ENCODE data around the gene SZT2.

Gene SZT2

DNA sequence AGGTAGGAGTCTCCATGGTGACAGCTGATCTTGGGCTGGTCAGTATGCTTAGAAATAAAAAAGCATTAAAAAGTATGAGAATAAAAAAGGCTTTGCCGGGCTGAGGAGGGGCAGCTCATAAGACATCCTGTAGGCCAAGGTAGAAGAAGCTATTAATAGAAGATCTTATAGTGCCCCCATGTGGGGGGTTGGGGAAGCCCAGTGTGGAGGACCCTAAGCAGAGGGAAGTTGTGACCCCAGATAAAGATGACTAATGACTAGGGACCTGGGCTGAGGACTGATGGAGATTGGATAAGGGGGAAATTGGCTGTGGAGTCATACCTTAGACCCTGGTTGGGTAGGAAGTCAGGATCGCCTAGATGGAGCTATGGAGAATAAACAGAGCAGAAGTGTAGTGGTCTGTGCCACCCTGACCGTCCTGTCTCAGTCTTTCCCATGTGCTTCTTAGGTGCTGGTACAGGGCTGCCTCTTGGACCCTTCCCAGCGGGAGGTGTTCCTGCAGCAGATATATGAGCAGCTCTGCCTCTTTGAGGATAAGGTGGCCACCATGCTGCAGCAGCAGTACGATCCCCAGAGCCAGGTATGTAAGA, 25.0 kb downstream of the SZT2 start:
- TF ChIP-seq, protein P1, sequence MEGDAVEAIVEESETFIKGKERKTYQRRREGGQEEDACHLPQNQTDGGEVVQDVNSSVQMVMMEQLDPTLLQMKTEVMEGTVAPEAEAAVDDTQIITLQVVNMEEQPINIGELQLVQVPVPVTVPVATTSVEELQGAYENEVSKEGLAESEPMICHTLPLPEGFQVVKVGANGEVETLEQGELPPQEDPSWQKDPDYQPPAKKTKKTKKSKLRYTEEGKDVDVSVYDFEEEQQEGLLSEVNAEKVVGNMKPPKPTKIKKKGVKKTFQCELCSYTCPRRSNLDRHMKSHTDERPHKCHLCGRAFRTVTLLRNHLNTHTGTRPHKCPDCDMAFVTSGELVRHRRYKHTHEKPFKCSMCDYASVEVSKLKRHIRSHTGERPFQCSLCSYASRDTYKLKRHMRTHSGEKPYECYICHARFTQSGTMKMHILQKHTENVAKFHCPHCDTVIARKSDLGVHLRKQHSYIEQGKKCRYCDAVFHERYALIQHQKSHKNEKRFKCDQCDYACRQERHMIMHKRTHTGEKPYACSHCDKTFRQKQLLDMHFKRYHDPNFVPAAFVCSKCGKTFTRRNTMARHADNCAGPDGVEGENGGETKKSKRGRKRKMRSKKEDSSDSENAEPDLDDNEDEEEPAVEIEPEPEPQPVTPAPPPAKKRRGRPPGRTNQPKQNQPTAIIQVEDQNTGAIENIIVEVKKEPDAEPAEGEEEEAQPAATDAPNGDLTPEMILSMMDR (IDR thresholded peaks at IDR 0.05; ENCODE audit: low read depth, low read length, missing control alignments), result peak; percentile 50
- DNase-seq (ENCODE audit: low read depth), result no peak
- no peak overlapping the region for H3K4me3 ChIP-seq (ENCODE audit: low read depth, low read length)

DNA sequence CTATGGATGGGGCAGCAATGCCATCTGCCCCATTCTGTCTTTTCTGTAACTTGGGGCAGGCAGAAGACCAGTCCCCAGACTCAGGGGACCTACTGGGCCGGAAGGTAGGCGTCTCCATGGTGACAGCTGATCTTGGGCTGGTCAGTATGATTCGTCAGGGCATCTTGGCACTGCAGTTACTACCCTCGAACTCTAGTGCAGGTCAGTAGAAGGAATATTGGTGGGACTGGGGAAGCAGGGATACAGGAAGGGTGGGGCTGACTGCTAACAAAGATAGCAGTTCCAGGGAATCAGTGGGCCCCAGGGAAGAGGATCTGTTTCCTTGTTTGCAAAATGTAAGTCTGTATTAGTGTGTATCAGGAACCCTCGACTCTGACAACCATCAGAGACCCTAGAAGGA, 26.2 kb downstream of the SZT2 start:
- no peak overlapping the region for H3K4me3 ChIP-seq (ENCODE audit: low read depth, low read length)
- TF ChIP-seq, protein P1 (IDR thresholded peaks at IDR 0.05; ENCODE audit: low read depth, low read length, missing control alignments), result no peak
- no peak for DNase-seq (ENCODE audit: low read depth)

DNA sequence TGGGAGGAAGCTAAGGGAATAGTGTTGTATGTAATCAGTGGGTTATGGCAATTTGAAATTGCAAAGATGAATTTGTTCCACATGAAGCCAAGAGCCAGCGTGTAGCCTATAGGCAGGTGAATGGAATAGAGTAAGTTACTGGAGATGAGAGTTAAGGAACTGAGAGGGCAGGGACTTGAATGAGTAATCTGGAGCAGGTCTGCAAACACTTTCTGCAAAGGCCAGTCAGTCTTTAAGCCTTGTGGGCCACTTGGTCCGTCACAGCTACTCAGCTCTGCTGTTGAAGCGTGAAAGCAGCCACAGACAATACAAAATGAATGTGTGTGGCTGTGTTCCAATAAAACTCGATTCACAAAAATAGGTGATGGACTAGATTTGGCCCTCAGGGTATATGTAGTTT, 29.2 kb downstream of the SZT2 start:
- H3K4me3 ChIP-seq (ENCODE audit: low read depth, low read length), result no peak overlapping the region
- no peak for DNase-seq (ENCODE audit: low read depth)
- TF ChIP-seq, protein P1 (IDR thresholded peaks at IDR 0.05; ENCODE audit: low read depth, low read length, missing control alignments), result no peak

DNA sequence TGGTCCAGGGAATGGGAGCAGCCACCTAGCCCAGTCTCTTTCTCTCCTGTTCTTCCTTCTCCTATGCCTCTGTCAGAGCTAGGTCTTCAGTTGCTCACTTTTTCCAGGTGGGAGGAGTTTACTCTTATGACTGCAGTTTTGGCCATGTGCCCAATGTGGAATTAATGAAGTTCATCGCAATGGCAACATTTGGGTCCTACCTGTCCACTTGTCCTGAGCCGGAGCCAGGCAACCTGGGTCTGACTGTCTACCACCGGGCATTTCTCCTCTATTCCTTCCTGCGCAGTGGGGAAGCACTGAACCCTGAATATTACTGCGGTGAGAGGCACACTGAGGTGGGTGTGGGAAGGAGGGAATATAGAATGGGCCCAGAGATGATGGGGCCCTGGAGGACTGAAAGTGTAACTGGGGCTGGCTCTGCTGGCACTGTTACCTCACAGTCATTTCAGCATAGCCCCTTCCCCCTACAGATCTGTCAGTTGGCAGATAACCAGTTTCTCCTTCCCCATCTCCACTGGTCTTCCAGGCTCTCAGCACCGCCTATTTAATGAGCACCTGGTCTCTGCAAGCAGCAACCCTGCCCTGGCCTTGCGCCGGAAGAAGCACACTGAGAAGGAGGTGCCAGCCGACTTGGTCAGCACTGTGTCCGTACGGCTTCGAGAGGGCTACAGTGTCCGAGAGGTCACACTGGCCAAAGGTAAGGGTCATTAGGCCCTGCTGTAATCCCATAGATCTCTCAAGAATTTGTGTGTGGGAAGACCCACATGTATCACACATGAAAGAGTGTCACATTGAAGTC, 30.1 kb downstream of the SZT2 start:
- TF ChIP-seq, protein P1 (IDR thresholded peaks at IDR 0.05; ENCODE audit: low read depth, low read length, missing control alignments), result no peak
- DNase-seq (ENCODE audit: low read depth), result no peak
- H3K4me3 ChIP-seq (ENCODE audit: low read depth, low read length), result no peak overlapping the region

DNA sequence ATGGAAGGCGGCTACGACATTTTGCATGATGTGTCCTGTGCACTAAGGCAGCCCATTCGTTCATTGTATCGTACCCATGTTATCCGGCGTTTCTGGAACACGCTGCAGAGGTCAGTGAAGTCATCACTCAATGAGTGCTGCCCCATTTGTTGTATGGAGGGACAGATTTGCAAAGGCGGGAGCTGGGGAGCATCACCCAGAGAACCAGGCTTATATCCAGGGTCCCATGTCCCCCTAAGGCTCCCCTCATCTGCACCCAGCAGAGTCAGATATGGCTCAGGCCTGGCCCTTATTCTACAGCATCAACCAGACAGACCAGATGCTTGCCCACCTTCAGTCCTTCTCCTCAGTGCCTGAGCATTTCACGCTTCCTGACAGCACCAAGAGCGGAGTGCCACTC, 31.2 kb downstream of the SZT2 start:
- TF ChIP-seq, protein P1 (IDR thresholded peaks at IDR 0.05; ENCODE audit: low read depth, low read length, missing control alignments), result no peak
- no peak overlapping the region for H3K4me3 ChIP-seq (ENCODE audit: low read depth, low read length)
- no peak for DNase-seq (ENCODE audit: low read depth)

DNA sequence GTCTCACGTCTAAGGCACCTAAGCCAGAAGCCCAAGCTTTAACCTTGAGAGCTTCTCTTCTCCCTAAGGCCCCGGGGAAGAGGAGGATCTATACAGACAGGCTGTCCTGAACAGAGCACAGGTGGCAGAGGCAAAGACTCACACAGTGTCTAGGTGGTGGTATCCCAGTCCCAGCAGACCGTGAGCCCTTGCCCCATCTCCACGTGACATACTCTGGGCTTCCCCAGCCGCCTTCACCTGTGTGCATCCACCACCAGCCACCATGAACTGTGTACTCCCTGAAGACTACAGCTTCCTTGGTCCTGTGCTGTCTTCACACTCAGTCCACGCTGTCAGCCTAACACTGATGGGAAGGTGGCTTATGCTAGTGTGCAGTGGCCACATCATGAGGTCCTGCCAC, 31.7 kb downstream of the SZT2 start:
- no peak overlapping the region for H3K4me3 ChIP-seq (ENCODE audit: low read depth, low read length)
- TF ChIP-seq, protein P1 (IDR thresholded peaks at IDR 0.05; ENCODE audit: low read depth, low read length, missing control alignments), result no peak
- no peak for DNase-seq (ENCODE audit: low read depth)

All from GM12864 (cell line).